ENCODE measurements around the gene EZR.

Gene EZR

GRCh38 chr6:158751921-158752320, 67.2 kb downstream of the EZR start:
- Histone ChIP-seq H3K27me3 (ENCODE audit: insufficient read depth, low read length) (no peaks in the 10 kb centered on the region), H3K4me3 (ENCODE audit: low read length) (no peak overlapping the region), H3K9me3 (ENCODE audit: insufficient read depth, low read depth, low read length) (no peaks in the 10 kb centered on the region), H3K27ac (ENCODE audit: low read length) (no peak overlapping the region), H3K9ac (ENCODE audit: low read depth, low read length) (no peak overlapping the region), H3K4me1 (ENCODE audit: insufficient read depth, low read length) (peaks cover 5% of the 10 kb centered on the region), H3K36me3 (ENCODE audit: insufficient read depth, low read depth, low read length) (no peaks in the 10 kb centered on the region)

- Histone ChIP-seq H3K27me3 (ENCODE audit: insufficient read depth, low read length) (no peaks in the 10 kb centered on the region), H3K4me3 (ENCODE audit: low read length) (no peak overlapping the region), H3K36me3 (ENCODE audit: insufficient read depth, low read depth, low read length) (no peaks in the 10 kb centered on the region), H3K4me1 (ENCODE audit: insufficient read depth, low read length) (peaks cover 5% of the 10 kb centered on the region), H3K9ac (ENCODE audit: low read depth, low read length) (no peak overlapping the region), H3K27ac (ENCODE audit: low read length) (no peak overlapping the region), H3K9me3 (ENCODE audit: insufficient read depth, low read depth, low read length) (no peaks in the 10 kb centered on the region)
These were observed 67.9 kb downstream of the EZR start for GRCh38 chr6:158751224-158751623.

GRCh38 chr6:158744986-158745430, 74.2 kb downstream of the EZR start:
- H3K4me1 ChIP-seq (ENCODE audit: insufficient read depth, low read length), result no peaks in the 10 kb centered on the region
- H3K36me3 ChIP-seq (ENCODE audit: insufficient read depth, low read depth, low read length), result no peaks in the 10 kb centered on the region
- no peak overlapping the region for H3K9ac ChIP-seq (ENCODE audit: low read depth, low read length)
- H3K27me3 ChIP-seq (ENCODE audit: insufficient read depth, low read length), result no peaks in the 10 kb centered on the region
- no peak overlapping the region for H3K27ac ChIP-seq (ENCODE audit: low read length)
- no peaks in the 10 kb centered on the region for H3K9me3 ChIP-seq (ENCODE audit: insufficient read depth, low read depth, low read length)
- no peak overlapping the region for H3K4me3 ChIP-seq (ENCODE audit: low read length)

GRCh38 chr6:158743033-158743651, 76.0 kb downstream of the EZR start:
- Histone ChIP-seq H3K36me3 (ENCODE audit: insufficient read depth, low read depth, low read length) (no peaks in the 10 kb centered on the region), H3K9ac (ENCODE audit: low read depth, low read length) (no peak overlapping the region), H3K4me3 (ENCODE audit: low read length) (no peak overlapping the region), H3K27me3 (ENCODE audit: insufficient read depth, low read length) (no peaks in the 10 kb centered on the region), H3K27ac (ENCODE audit: low read length) (no peak overlapping the region), H3K4me1 (ENCODE audit: insufficient read depth, low read length) (no peaks in the 10 kb centered on the region), H3K9me3 (ENCODE audit: insufficient read depth, low read depth, low read length) (peaks cover 7% of the 10 kb centered on the region; the same call in 1 of the 2 replicates)

GRCh38 chr6:158739673-158740072, 79.5 kb downstream of the EZR start:
- H3K4me1 ChIP-seq (ENCODE audit: insufficient read depth, low read length), result no peaks in the 10 kb centered on the region
- H3K9ac ChIP-seq (ENCODE audit: low read depth, low read length), result no peak overlapping the region
- H3K4me3 ChIP-seq (ENCODE audit: low read length), result no peak overlapping the region
- H3K27me3 ChIP-seq (ENCODE audit: insufficient read depth, low read length), result no peaks in the 10 kb centered on the region
- H3K27ac ChIP-seq (ENCODE audit: low read length), result no peak overlapping the region
- peaks cover 7% of the 10 kb centered on the region; the same call in 1 of the 2 replicates for H3K9me3 ChIP-seq (ENCODE audit: insufficient read depth, low read depth, low read length)
- no peaks in the 10 kb centered on the region for H3K36me3 ChIP-seq (ENCODE audit: insufficient read depth, low read depth, low read length)

- Histone ChIP-seq H3K4me3 (ENCODE audit: low read length) (no peak overlapping the region), H3K9me3 (ENCODE audit: insufficient read depth, low read depth, low read length) (peaks cover 13% of the 10 kb centered on the region), H3K36me3 (ENCODE audit: insufficient read depth, low read depth, low read length) (no peaks in the 10 kb centered on the region), H3K27ac (ENCODE audit: low read length) (no peak overlapping the region), H3K27me3 (ENCODE audit: insufficient read depth, low read length) (no peaks in the 10 kb centered on the region), H3K9ac (ENCODE audit: low read depth, low read length) (no peak overlapping the region), H3K4me1 (ENCODE audit: insufficient read depth, low read length) (no peaks in the 10 kb centered on the region)
These were observed 81.2 kb downstream of the EZR start for GRCh38 chr6:158737710-158738615.

GRCh38 chr6:158737082-158737709, 82.0 kb downstream of the EZR start:
- peaks cover 13% of the 10 kb centered on the region for H3K9me3 ChIP-seq (ENCODE audit: insufficient read depth, low read depth, low read length)
- no peak overlapping the region for H3K27ac ChIP-seq (ENCODE audit: low read length)
- H3K4me1 ChIP-seq (ENCODE audit: insufficient read depth, low read length), result no peaks in the 10 kb centered on the region
- H3K9ac ChIP-seq (ENCODE audit: low read depth, low read length), result no peak overlapping the region
- H3K4me3 ChIP-seq (ENCODE audit: low read length), result no peak overlapping the region
- no peaks in the 10 kb centered on the region for H3K27me3 ChIP-seq (ENCODE audit: insufficient read depth, low read length)
- H3K36me3 ChIP-seq (ENCODE audit: insufficient read depth, low read depth, low read length), result no peaks in the 10 kb centered on the region

GRCh38 chr6:158735009-158735408, 84.2 kb downstream of the EZR start:
- Histone ChIP-seq H3K9ac (ENCODE audit: low read depth, low read length) (no peak overlapping the region), H3K36me3 (ENCODE audit: insufficient read depth, low read depth, low read length) (no peaks in the 10 kb centered on the region), H3K4me3 (ENCODE audit: low read length) (no peak overlapping the region), H3K27ac (ENCODE audit: low read length) (no peak overlapping the region), H3K4me1 (ENCODE audit: insufficient read depth, low read length) (no peaks in the 10 kb centered on the region), H3K27me3 (ENCODE audit: insufficient read depth, low read length) (no peaks in the 10 kb centered on the region), H3K9me3 (ENCODE audit: insufficient read depth, low read depth, low read length) (peaks cover 18% of the 10 kb centered on the region)

GRCh38 chr6:158730541-158730907, 88.6 kb downstream of the EZR start:
- no peak overlapping the region for H3K27ac ChIP-seq (ENCODE audit: low read length)
- H3K9me3 ChIP-seq (ENCODE audit: insufficient read depth, low read depth, low read length), result peaks cover 13% of the 10 kb centered on the region
- no peaks in the 10 kb centered on the region for H3K36me3 ChIP-seq (ENCODE audit: insufficient read depth, low read depth, low read length)
- H3K4me1 ChIP-seq (ENCODE audit: insufficient read depth, low read length), result no peaks in the 10 kb centered on the region
- no peak overlapping the region for H3K9ac ChIP-seq (ENCODE audit: low read depth, low read length)
- H3K27me3 ChIP-seq (ENCODE audit: insufficient read depth, low read length), result no peaks in the 10 kb centered on the region
- H3K4me3 ChIP-seq (ENCODE audit: low read length), result no peak overlapping the region

GRCh38 chr6:158729906-158730540, 89.1 kb downstream of the EZR start:
- Histone ChIP-seq H3K36me3 (ENCODE audit: insufficient read depth, low read depth, low read length) (no peaks in the 10 kb centered on the region), H3K27ac (ENCODE audit: low read length) (no peak overlapping the region), H3K9me3 (ENCODE audit: insufficient read depth, low read depth, low read length) (peaks cover 13% of the 10 kb centered on the region), H3K4me1 (ENCODE audit: insufficient read depth, low read length) (no peaks in the 10 kb centered on the region), H3K9ac (ENCODE audit: low read depth, low read length) (no peak overlapping the region), H3K4me3 (ENCODE audit: low read length) (no peak overlapping the region), H3K27me3 (ENCODE audit: insufficient read depth, low read length) (no peaks in the 10 kb centered on the region)

GRCh38 chr6:158725704-158726103, 93.5 kb downstream of the EZR start:
- Histone ChIP-seq H3K4me3 (ENCODE audit: low read length) (no peak overlapping the region), H3K4me1 (ENCODE audit: insufficient read depth, low read length) (no peaks in the 10 kb centered on the region), H3K27me3 (ENCODE audit: insufficient read depth, low read length) (no peaks in the 10 kb centered on the region), H3K27ac (ENCODE audit: low read length) (no peak overlapping the region), H3K36me3 (ENCODE audit: insufficient read depth, low read depth, low read length) (no peaks in the 10 kb centered on the region), H3K9ac (ENCODE audit: low read depth, low read length) (no peak overlapping the region), H3K9me3 (ENCODE audit: insufficient read depth, low read depth, low read length) (peaks cover 7% of the 10 kb centered on the region; the same call in 1 of the 2 replicates)

Measured in iPS-20b (cell line).